Coronary artery (tissue), 2 donors: Measurements from ENCODE around the gene LTBP1.
"Not testable (repeated sequence)": the region's sequence is repeated elsewhere in the genome, so short reads cannot be mapped to it uniquely, and the experiment has no call there.

Experiments
- DNase-seq: peaks from one replicate; pipeline ENCODE4 v3.0.0-alpha.2; 2017; ENCODE audit warnings: low spot score
- H3K27ac ChIP-seq, 2 donors: fragments of 200-600 bp; sonication (generic); one replicate each; pipeline ENCODE4 v1.5.1; 2016 to 2019
- H3K4me3 ChIP-seq: fragments of 200-600 bp; sonication (generic); 2 replicates; pipeline ENCODE4 v1.5.1; 2016; ENCODE audit warnings: mild to moderate bottlenecking, moderate library complexity
- CTCF ChIP-seq: fragments of 200-600 bp; sonication (generic); IDR thresholded peaks from one replicate; pipeline ENCODE4 v1.5.1; 2019; ENCODE audit warnings: antibody characterized with exemption

The LTBP1 gene

DNA sequence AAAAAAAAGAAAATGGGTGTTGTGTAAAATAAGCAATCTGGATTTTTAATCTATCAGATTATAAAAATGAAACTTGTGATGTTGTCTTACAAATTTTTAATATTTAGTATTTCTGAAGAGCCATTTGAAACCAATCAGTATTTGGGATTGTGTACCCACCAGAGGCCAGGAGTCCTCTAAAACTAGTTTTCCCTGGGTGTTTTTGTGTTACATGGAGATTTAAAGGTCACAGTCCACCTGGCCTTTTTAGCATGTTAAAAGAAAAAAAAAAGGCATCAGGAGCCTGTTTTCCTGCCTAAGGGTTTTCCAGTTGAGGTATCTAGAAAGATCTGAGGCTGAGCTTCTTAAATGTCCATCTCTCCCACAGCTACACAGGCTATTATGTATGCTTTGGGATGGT lies 221.7 kb downstream of the LTBP1 start:
- peak overlapping the region; percentile 48 to 65 for H3K27ac ChIP-seq
- no peak for TF ChIP-seq CTCF
- no peak for DNase-seq
- no peak overlapping the region for H3K4me3 ChIP-seq

GRCh38 chr2:33168922-33169321 lies 222.2 kb downstream of the LTBP1 start:
- Histone ChIP-seq H3K27ac (peak overlapping the region; percentile 48 to 65), H3K4me3 (no peak overlapping the region)
- no peak for DNase-seq
- TF ChIP-seq CTCF, result no peak

- not testable (repeated sequence) for H3K4me3 ChIP-seq, H3K27ac ChIP-seq, DNase-seq
Measured at GRCh38 chr2:33170251-33170650, 223.5 kb downstream of the LTBP1 start.

DNA sequence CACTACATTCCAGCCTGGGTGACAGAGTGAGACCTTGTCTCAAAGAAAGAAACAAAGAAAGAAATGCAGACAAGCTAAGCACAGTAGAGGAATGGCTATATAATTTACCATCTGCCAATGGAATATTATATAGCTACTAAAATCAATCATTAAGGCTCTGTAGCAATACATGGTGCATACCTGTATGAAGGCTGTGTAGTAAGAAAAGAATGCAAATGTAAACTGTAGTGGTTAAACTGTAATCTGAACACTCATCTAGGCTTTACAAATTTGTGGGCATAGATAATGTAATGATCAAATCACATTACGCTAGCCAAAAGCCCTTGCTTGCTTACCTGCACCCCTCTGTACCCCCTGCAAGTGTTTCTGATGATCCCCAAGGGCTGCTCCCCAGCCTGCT lies 230.9 kb downstream of the LTBP1 start:
- DNase-seq, result no peak
- H3K4me3 ChIP-seq, result no peak overlapping the region
- no peak for TF ChIP-seq CTCF
- H3K27ac ChIP-seq, result peak overlapping the region in 1 of 2 donors; percentile 58

DNA sequence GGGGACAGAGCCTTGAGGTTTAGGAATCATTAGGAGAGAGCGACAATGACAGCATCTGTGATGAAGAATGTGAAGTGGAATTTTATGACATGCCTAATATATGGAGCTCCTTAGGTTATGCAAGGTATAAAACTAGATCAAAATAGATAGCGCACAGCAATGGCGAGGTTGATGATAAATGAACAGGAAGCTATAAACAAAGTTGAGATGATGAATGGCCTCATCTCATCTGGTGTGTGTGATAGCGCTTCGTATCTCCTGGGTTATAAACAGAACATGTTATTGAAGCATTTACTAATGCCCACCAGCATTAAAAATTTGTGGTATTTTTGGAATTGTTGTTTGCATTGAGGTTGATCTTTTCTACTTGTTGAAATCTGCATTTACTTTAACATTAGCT lies 231.5 kb downstream of the LTBP1 start:
- Histone ChIP-seq H3K4me3 (no peak overlapping the region), H3K27ac (peak overlapping the region in 1 of 2 donors; percentile 58)
- no peak for DNase-seq
- no peak for TF ChIP-seq CTCF

GRCh38 chr2:33180915-33181314 lies 234.2 kb downstream of the LTBP1 start:
- TF ChIP-seq CTCF, result no peak
- peak; percentile 80 for DNase-seq
- Histone ChIP-seq H3K4me3 (no peak overlapping the region), H3K27ac (peak overlapping the region; percentile 56 to 69)

GRCh38 chr2:33181466-33181865 lies 234.7 kb downstream of the LTBP1 start:
- Histone ChIP-seq H3K27ac (peak overlapping the region; percentile 56 to 69), H3K4me3 (no peak overlapping the region)
- no peak for DNase-seq
- TF ChIP-seq CTCF, result no peak

DNA sequence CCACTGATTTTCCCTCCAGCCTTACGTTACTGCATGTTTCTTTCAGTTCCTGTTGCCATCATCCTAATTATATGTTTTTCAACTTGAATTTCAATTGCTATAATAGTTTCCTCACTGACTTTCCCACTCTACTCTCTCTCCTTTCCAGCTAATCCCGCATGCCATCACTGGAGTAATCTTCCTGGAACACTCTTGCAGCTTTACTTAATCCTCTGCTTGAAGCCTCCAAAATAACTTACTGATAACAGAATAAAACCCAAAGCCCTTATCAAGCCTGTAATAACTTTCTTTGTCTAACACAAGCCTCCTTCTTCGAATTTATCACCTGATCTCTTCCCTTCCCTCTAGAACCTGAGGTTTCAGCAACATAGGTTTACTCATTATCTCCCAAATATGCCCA lies 237.3 kb downstream of the LTBP1 start:
- DNase-seq, result no peak
- no peak overlapping the region for H3K4me3 ChIP-seq
- no peak for TF ChIP-seq CTCF
- peak overlapping the region; percentile 30 to 60 for H3K27ac ChIP-seq
